Lung (tissue), 12 donors: ENCODE measurements around the gene BTD. TPM values are rescaled to one million over a fixed set of nuclear protein-coding genes. Genes with fewer than 3 reads are reported as not detected.

Source experiments
- ATAC-seq: fragments of 200-7000 bp; cut with Tn5 transposase; one replicate; pipeline ENCODE4 v1.9.1; 2020; ENCODE audit warnings: moderate number of reproducible peaks; ENCODE audit not compliant: insufficient read depth, low FRiP score
- DNase-seq, 3 donors: peaks; one replicate each; pipeline ENCODE4 v3.0.0-alpha.2; 2013 to 2017
- H3K27ac ChIP-seq, 2 donors: one replicate each; pipeline ENCODE4 v1.5.1; 2013; ENCODE audit warnings: mild to moderate bottlenecking in 2 of 2, moderate library complexity in 2 of 2, control low read depth in 1 of 2, inconsistent platforms in 1 of 2, low read depth in 1 of 2, low read length in 1 of 2
- H3K27me3 ChIP-seq, 3 donors: one replicate each; pipeline ENCODE4 v1.5.1; 2013; ENCODE audit warnings: low read length in 2 of 3; ENCODE audit not compliant: control insufficient read depth in 3 of 3, insufficient read depth in 3 of 3
- H3K36me3 ChIP-seq, 4 donors: one replicate each; pipeline ENCODE4 v1.5.1; 2013; ENCODE audit warnings: low read length in 4 of 4, mild to moderate bottlenecking in 1 of 4, moderate library complexity in 1 of 4; ENCODE audit not compliant: control insufficient read depth in 4 of 4, insufficient read depth in 4 of 4
- H3K4me1 ChIP-seq, 5 donors: one replicate each; pipeline ENCODE4 v1.5.1; 2013; ENCODE audit warnings: low read length in 5 of 5, mild to moderate bottlenecking in 2 of 5, moderate library complexity in 1 of 5; ENCODE audit not compliant: control insufficient read depth in 5 of 5, insufficient read depth in 5 of 5
- H3K4me3 ChIP-seq: one replicate; pipeline ENCODE4 v1.5.1; 2013; ENCODE audit warnings: mild to moderate bottlenecking, control low read depth, moderate library complexity
- H3K9ac ChIP-seq, 2 donors: one replicate each; pipeline ENCODE4 v1.5.1; 2013; ENCODE audit warnings: low read length in 2 of 2, control low read depth in 1 of 2; ENCODE audit not compliant: insufficient read depth in 1 of 2
- H3K9me3 ChIP-seq, 4 donors: one replicate each; pipeline ENCODE4 v1.5.1; 2013; ENCODE audit warnings: low read length in 3 of 4, mild to moderate bottlenecking in 1 of 4, moderate library complexity in 1 of 4; ENCODE audit not compliant: control insufficient read depth in 4 of 4, insufficient read depth in 3 of 4
- WGBS, 2 donors: extraction: QIAGEN DNeasy Blood & Tissue Kit; methylation state at CpG; one replicate each; pipeline ENCODE4 v1.1.7; 2013; 5-methylcytosine and 5-hydroxymethylcytosine counted together
- polyA plus RNA-seq, 2 donors: library from polyadenylated mRNA; stranded (reverse); fragments of 200-250 nt; gene quantifications; one replicate each; pipeline ENCODE4 v1.2.1, GENCODE V29; 2013
- total RNA-seq, 2 donors: library from RNA; depleted of rRNA in 1 of 2; stranded (reverse); fragments of >200 nt in 1 of 2; gene quantifications; one replicate each; pipeline ENCODE4 v1.2.1, GENCODE V29; 2014 to 2021
- TF ChIP-seq, protein P1 (sequence below): IDR thresholded peaks from 2 replicates; pipeline ENCODE4 v1.5.1; 2012; ENCODE audit warnings: mild to moderate bottlenecking; ENCODE audit errors: control extremely low read depth, extremely low read depth
- donor health status: control.
- donor health status: control.
- donor health status: Bipolar disorder and iron deficiency.
- donor health status: healthy.
- donor health status: DM: yes; HTN: yes; CAD: no.

Gene BTD
- total and polyA plus RNA-seq, 4 donors = 14.9 to 35.5 (median 18.7) TPM

DNA sequence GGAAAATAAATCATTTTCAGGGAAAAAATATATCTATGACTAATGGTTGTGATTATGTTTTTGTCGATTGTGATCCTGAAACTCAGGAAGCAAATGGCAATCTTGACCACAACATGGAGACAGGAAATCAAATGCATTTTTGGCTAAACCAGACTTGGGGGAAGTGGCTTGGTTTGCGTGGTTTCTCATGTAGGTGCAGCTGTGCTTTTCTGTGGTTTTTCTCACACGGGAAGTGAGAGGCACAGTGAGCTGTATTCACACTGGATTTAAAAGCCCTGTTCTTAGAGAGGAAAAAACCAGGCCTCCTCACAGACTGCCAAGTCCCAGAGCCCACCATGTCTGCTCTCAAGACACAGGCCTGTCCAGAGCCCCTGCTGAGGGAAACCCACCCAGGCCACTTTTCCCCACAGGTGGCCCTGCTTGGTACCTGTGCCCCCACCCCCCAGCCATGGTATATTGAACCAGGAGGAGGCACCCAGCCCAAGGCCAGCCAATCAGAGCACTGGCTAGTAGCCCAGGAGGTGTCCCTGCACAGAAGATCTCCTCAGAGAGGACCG lies 46.1 kb downstream of the BTD start:
- Histone ChIP-seq H3K4me3 (no peak overlapping the region), H3K9ac (no peak overlapping the region), H3K27me3 (no peaks in the 10 kb centered on the region), H3K4me1 (peaks cover 0 to 7% (median 0%) of the 10 kb centered on the region in 5 donors), H3K27ac (peak overlapping the region; percentile 35 to 68), H3K36me3 (peaks cover 0 to 9% (median 3%) of the 10 kb centered on the region in 4 donors), H3K9me3 (peaks cover 0 to 1% (median 0%) of the 10 kb centered on the region in 4 donors)
- ATAC-seq (peak; percentile 35), DNase-seq (no peak)
- 35 to 52% methylated on average over 4 of the region's 4 CpGs for WGBS, 2 donors
- TF ChIP-seq, protein P1, sequence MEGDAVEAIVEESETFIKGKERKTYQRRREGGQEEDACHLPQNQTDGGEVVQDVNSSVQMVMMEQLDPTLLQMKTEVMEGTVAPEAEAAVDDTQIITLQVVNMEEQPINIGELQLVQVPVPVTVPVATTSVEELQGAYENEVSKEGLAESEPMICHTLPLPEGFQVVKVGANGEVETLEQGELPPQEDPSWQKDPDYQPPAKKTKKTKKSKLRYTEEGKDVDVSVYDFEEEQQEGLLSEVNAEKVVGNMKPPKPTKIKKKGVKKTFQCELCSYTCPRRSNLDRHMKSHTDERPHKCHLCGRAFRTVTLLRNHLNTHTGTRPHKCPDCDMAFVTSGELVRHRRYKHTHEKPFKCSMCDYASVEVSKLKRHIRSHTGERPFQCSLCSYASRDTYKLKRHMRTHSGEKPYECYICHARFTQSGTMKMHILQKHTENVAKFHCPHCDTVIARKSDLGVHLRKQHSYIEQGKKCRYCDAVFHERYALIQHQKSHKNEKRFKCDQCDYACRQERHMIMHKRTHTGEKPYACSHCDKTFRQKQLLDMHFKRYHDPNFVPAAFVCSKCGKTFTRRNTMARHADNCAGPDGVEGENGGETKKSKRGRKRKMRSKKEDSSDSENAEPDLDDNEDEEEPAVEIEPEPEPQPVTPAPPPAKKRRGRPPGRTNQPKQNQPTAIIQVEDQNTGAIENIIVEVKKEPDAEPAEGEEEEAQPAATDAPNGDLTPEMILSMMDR = no peak

DNA sequence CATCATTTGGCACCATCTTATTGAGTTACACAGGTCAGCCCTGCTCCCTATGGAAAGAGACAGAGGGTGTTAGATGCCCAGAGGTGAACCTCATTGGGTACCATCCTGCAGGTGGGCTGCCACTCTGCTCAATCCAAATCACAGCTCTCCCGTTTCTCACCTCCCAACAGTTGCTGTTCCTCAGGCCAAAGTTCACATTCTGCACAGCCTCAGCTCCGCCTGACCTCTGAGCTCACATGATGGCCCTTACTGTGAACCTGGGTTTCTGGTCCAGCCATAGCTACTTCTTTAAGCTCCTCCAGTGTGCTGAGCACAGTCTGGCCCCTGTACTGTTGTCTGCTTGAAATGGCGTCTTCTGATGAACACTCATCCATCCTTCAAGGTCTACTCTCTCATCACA lies 47.8 kb downstream of the BTD start:
- H3K36me3 ChIP-seq = peaks cover 0 to 8% (median 2%) of the 10 kb centered on the region in 4 donors
- DNase-seq (no peak), ATAC-seq (no peak)
- no peak overlapping the region for H3K4me3 ChIP-seq
- 97 to 99% methylated on average over 3 of the region's 3 CpGs for WGBS, 2 donors
- peaks cover 0 to 1% (median 0%) of the 10 kb centered on the region in 4 donors for H3K9me3 ChIP-seq
- no peak overlapping the region for H3K27ac ChIP-seq
- TF ChIP-seq, protein P1 = no peak
- no peaks in the 10 kb centered on the region for H3K27me3 ChIP-seq
- peaks cover 0 to 7% (median 0%) of the 10 kb centered on the region in 5 donors for H3K4me1 ChIP-seq
- no peak overlapping the region for H3K9ac ChIP-seq

DNA sequence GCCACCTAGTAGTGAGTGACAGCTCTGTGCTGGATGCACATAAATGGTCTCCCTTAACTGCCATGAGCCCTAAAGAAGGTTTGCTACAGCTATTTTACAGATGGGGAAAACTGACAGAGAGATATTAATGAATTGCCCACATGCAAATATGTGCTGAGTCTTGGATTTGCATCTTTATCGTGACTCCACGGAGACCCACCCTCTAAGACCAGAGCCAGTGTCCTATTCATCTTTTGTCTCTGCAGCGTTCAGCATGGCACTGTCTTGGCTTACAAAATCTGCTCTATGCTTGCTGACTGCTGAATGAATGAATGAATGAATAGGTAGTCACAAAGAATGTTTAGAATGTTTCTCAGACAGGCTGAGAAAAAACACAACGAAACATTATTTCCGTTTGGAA lies 48.3 kb downstream of the BTD start:
- Histone ChIP-seq H3K9me3 (peaks cover 0 to 1% (median 0%) of the 10 kb centered on the region in 4 donors), H3K27me3 (no peaks in the 10 kb centered on the region), H3K27ac (no peak overlapping the region), H3K4me1 (peaks cover 0 to 7% (median 0%) of the 10 kb centered on the region in 5 donors), H3K36me3 (peaks cover 0 to 4% (median 0%) of the 10 kb centered on the region in 4 donors), H3K9ac (no peak overlapping the region), H3K4me3 (no peak overlapping the region)
- TF ChIP-seq, protein P1 = no peak
- 92 to 94% methylated on average over 5 of the region's 5 CpGs for WGBS, 2 donors
- no peak for DNase-seq
- ATAC-seq = no peak

DNA sequence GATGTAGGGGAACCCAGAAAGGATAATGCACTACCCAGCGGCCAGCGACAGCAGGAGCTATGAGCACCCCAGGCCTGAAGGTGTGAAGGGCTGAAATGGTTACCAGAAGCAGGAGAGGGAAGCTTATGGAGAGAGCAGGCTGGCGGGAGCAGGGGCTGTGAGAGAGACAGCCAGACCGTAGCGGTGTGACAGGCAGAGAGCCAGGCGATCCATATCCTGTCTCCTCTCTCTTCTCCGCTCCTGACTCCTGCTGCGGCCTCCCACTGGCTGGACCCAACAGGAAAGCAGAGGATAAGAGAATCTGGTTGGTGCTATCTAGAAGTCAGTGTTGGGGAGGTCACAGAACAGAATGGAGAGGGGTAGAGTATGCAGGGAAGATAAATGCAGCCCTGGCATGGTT lies 49.9 kb downstream of the BTD start:
- ATAC-seq = no peak
- Histone ChIP-seq H3K36me3 (no peaks in the 10 kb centered on the region), H3K4me1 (peaks cover 0 to 7% (median 0%) of the 10 kb centered on the region in 5 donors), H3K27me3 (no peaks in the 10 kb centered on the region), H3K9me3 (peaks cover 0 to 5% (median 4%) of the 10 kb centered on the region in 4 donors), H3K4me3 (no peak overlapping the region), H3K27ac (no peak overlapping the region), H3K9ac (no peak overlapping the region)
- peak in 1 of 3 donors; percentile 45 for DNase-seq
- TF ChIP-seq, protein P1 = no peak
- WGBS, 2 donors = 71 to 73% methylated on average over 8 of the region's 8 CpGs
